Measurements from ENCODE around the gene TXNRD1. TPM values are rescaled to one million over a fixed set of nuclear protein-coding genes. Genes with fewer than 3 reads are reported as not detected.

The TXNRD1 gene
- total and polyA plus RNA-seq, 8 donors = 19.4 to 208 (median 76.8) TPM

- TF ChIP-seq POLR2AphosphoS5 (IDR thresholded peaks at IDR 0.05) (no peak), CTCF (IDR thresholded peaks at IDR 0.05) (no peak), POLR2A (IDR thresholded peaks at IDR 0.05) (no peak), EP300 (IDR thresholded peaks at IDR 0.05) (no peak)
Measured at GRCh38 chr12:104333692-104334255, 118.2 kb downstream of the TXNRD1 start.

GRCh38 chr12:104334581-104334980 is 119.0 kb downstream of the TXNRD1 start:
- intact Hi-C loops (cut with DNase I; ENCODE audit: low total_unique reads) = no loop called here

More at GRCh38 chr12:104333692-104334255, 118.2 kb downstream of the TXNRD1 start:
- no peak for DNase-seq
- WGBS, 5 donors = 67 to 77% (median 73%) methylated on average over 1 of the region's 1 CpG
- intact Hi-C loops (cut with DNase I; ENCODE audit: low total_unique reads) = no loop called here
- Histone ChIP-seq H3K4me3 (no peak overlapping the region), H3K36me3 (peaks cover 49 to 99% (median 93%) of the 10 kb centered on the region in 4 donors), H3K9me3 (no peaks in the 10 kb centered on the region), H3K27me3 (no peaks in the 10 kb centered on the region), H3K27ac (no peak overlapping the region), H3K4me1 (no peaks in the 10 kb centered on the region)

GRCh38 chr12:104336115-104336514 is 120.5 kb downstream of the TXNRD1 start:
- Histone ChIP-seq H3K9me3 (no peaks in the 10 kb centered on the region), H3K4me1 (peaks cover 0 to 22% (median 4%) of the 10 kb centered on the region in 4 donors), H3K27ac (no peak overlapping the region), H3K36me3 (peaks cover 68 to 99% (median 93%) of the 10 kb centered on the region in 4 donors), H3K4me3 (no peak overlapping the region), H3K27me3 (no peaks in the 10 kb centered on the region)
- intact Hi-C loops (cut with DNase I; ENCODE audit: low total_unique reads) = no loop called here
- no peak for TF ChIP-seq POLR2A (IDR thresholded peaks at IDR 0.05)
- TF ChIP-seq EP300 (IDR thresholded peaks at IDR 0.05) = no peak
- TF ChIP-seq CTCF (IDR thresholded peaks at IDR 0.05) = no peak
- TF ChIP-seq POLR2AphosphoS5 (IDR thresholded peaks at IDR 0.05) = no peak
- no peak for DNase-seq
- 84 to 97% (median 93%) methylated on average over 2 of the region's 2 CpGs for WGBS, 5 donors

More at GRCh38 chr12:104334581-104334980, 119.0 kb downstream of the TXNRD1 start:
- H3K36me3 ChIP-seq = peaks cover 53 to 99% (median 93%) of the 10 kb centered on the region in 4 donors
- DNase-seq = no peak
- H3K4me1 ChIP-seq = peaks cover 0 to 7% (median 0%) of the 10 kb centered on the region in 4 donors
- WGBS, 5 donors = 79 to 92% (median 83%) methylated on average over 8 of the region's 8 CpGs
- H3K4me3 ChIP-seq = no peak overlapping the region
- TF ChIP-seq CTCF (IDR thresholded peaks at IDR 0.05) (no peak), EP300 (IDR thresholded peaks at IDR 0.05) (no peak), POLR2AphosphoS5 (IDR thresholded peaks at IDR 0.05) (no peak), POLR2A (IDR thresholded peaks at IDR 0.05) (no peak)
- no peak overlapping the region for H3K27ac ChIP-seq
- no peaks in the 10 kb centered on the region for H3K27me3 ChIP-seq
- no peaks in the 10 kb centered on the region for H3K9me3 ChIP-seq

- 84 to 96% (median 93%) methylated on average over 7 of the region's 7 CpGs for WGBS, 5 donors
- H3K9me3 ChIP-seq = no peaks in the 10 kb centered on the region
- peaks cover 78 to 99% (median 93%) of the 10 kb centered on the region in 4 donors for H3K36me3 ChIP-seq
- no peak for DNase-seq
- TF ChIP-seq EP300 (IDR thresholded peaks at IDR 0.05) (no peak), POLR2A (IDR thresholded peaks at IDR 0.05) (no peak), CTCF (IDR thresholded peaks at IDR 0.05) (no peak), POLR2AphosphoS5 (IDR thresholded peaks at IDR 0.05) (no peak)
- peaks cover 0 to 25% (median 6%) of the 10 kb centered on the region in 4 donors for H3K4me1 ChIP-seq
- no peaks in the 10 kb centered on the region for H3K27me3 ChIP-seq
- intact Hi-C loops (cut with DNase I; ENCODE audit: low total_unique reads) = no loop called here
- H3K4me3 ChIP-seq = no peak overlapping the region
- H3K27ac ChIP-seq = no peak overlapping the region
Measured at GRCh38 chr12:104337030-104337558, 121.5 kb downstream of the TXNRD1 start.
